ENCODE results near the gene CPTP. TPM values are rescaled to one million over a fixed set of nuclear protein-coding genes. Genes with fewer than 3 reads are reported as not detected.

CPTP gene
- total and polyA plus RNA-seq, 10 of the 15 experiments (the other 5 are each of a cell fraction or from before 2014, with no cell fraction given): 0.06 to 24.3 (median 10.0) TPM

DNA sequence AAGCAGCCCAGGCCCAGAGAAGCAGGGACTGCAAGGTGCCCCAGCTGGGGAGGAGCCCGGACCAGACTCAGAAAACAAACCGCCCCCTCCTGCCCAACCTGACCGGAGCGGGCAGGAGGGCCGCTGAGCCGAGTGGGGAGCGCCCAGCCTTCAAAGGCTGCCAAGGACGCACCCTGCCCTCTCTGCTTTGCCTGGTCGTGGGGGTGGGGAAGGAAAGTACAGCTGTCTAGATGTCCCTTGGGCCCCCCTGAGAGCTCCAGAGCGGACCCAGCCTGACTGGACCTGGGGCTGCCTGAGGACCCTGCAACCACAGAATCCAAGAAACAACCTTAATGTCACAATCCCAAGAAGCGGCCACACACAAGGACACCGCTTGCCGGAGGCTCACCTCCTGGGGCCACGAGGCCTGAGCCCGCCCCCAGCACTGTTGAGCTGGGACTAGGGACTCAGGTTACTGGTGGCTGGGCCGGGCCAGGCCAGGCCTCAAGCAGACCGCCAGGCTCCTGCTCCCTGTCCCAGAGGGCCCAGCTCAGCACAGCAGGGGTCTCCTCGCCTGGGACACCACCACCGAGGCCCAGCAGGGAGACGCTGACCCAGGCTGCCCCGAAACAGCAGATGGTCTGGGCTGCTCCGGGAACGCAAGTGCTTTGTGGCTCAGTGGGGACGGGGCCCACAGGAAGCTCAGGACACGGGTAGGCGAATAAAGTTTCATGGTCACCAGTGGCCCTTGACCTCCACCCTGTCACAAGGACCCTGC lies 23.2 kb downstream of the CPTP start (continued):
- TF ChIP-seq TCF3 (IDR thresholded peaks at IDR 0.05; ENCODE audit: borderline replicate concordance, insufficient read depth, low read depth, low read length): no peak
- no peak for TF ChIP-seq JUNB (IDR thresholded peaks at IDR 0.05)

DNA sequence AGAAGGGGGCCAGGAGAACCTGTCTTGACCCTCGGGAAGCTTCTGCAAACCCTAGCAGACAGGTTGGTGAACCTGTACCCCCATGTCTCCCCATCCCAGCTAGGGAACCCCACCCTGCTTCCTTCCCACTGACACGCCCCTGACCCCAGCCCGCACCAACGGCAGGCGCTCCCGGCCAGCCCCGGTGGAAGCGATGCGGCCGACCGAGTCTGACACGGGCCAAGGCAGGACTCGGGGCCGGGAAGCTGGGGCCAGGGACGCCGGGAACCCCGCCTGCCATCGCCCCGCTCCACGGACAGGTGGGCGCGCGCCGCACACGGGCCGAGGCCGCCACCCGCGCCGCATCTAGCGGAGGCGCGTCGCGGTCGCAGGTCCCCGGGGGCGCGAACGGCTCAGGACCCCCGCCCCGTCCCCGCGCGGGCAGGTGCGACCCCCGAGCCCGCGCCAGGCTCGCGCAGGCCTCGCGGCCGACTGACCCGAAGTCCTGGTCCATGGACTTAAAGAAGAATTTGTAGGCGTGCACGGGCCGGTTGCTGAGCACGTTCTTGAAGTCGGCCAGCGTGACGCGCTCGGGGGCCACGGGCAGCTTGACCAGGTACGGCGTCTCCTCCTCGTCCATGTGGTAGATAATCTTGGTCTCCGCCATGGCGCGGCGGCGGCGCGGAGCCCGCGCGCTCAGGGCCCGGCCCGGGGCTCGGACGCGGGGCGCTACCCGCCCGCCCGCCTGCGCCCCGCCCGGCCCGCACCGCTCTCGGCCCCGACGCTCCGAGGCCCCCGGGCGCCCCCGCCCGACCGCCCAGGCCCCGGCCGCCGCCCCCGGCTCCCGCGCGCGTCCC lies 24.0 kb downstream of the CPTP start:
- POLR2A ChIA-PET: interaction anchor here (0.7 kb wide), 1 partner anchor 27 kb away, joined by 5 read pairs; the partner anchor contains the start of gene AURKAIP1
- Histone ChIP-seq H3K4me2 (ENCODE audit: control insufficient read depth, insufficient read depth) (peak overlapping the region; percentile 83), H3K36me3 (ENCODE audit: control insufficient read depth in 2 of 2, insufficient read depth in 2 of 2, low read length in 1 of 2) (no peaks in the 10 kb centered on the region), H4K20me1 (ENCODE audit: control insufficient read depth, insufficient read depth) (no peaks in the 10 kb centered on the region), H3K79me2 (ENCODE audit: control insufficient read depth, insufficient read depth, low read length) (peaks cover 2% of the 10 kb centered on the region), H3K9ac (ENCODE audit: control insufficient read depth, insufficient read depth, low read length) (peak overlapping the region; percentile 38), H3K27ac (ENCODE audit: control insufficient read depth, insufficient read depth) (no peak overlapping the region), H3K9me3 (replicated peaks; ENCODE audit: control insufficient read depth, insufficient read depth, low read length) (no peaks in the 10 kb centered on the region), H3K4me1 (ENCODE audit: control insufficient read depth, insufficient read depth, low read length) (peaks cover 6% of the 10 kb centered on the region; the same call in 1 of the 2 replicates), H3K27me3 (replicated peaks in 1 of 2; ENCODE audit: control insufficient read depth in 2 of 2, insufficient read depth in 2 of 2, low read length in 1 of 2) (peaks cover 0 to 2% of the 10 kb centered on the region in 2 experiments; a peak in 1 of 4 replicates), H3K4me3 (peak overlapping the region; percentile 83), H2AFZ (ENCODE audit: control insufficient read depth, low read depth, low read length) (peak overlapping the region; percentile 13; the same call in 1 of the 2 replicates)
- ATAC-seq: no peak; the same call in 2 of the 3 replicates
- no peak for DNase-seq (ENCODE audit: low read depth, low spot score)
- SMC1A ChIA-PET (ENCODE audit: uncharacterized antibody, unreplicated experiment): interaction anchor here (0.9 kb wide), 1 partner anchor 23 kb away, joined by 3 read pairs; no protein-coding TSS in a partner anchor
- peak; percentile 34; the same call in 1 of the 2 replicates for TF ChIP-seq IKZF1 (conservative IDR thresholded peaks at IDR 0.05)
- peak in 1 of 2 experiments; percentile 51; a peak in 1 of 4 replicates for TF ChIP-seq BHLHE40 (IDR thresholded peaks at IDR 0.05; ENCODE audit: borderline replicate concordance in 1 of 2, low read depth in 2 of 2, low read length in 1 of 2)
- no peak for TF ChIP-seq NBN (IDR thresholded peaks at IDR 0.05)
- TF ChIP-seq, protein P1, sequence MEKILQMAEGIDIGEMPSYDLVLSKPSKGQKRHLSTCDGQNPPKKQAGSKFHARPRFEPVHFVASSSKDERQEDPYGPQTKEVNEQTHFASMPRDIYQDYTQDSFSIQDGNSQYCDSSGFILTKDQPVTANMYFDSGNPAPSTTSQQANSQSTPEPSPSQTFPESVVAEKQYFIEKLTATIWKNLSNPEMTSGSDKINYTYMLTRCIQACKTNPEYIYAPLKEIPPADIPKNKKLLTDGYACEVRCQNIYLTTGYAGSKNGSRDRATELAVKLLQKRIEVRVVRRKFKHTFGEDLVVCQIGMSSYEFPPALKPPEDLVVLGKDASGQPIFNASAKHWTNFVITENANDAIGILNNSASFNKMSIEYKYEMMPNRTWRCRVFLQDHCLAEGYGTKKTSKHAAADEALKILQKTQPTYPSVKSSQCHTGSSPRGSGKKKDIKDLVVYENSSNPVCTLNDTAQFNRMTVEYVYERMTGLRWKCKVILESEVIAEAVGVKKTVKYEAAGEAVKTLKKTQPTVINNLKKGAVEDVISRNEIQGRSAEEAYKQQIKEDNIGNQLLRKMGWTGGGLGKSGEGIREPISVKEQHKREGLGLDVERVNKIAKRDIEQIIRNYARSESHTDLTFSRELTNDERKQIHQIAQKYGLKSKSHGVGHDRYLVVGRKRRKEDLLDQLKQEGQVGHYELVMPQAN (conservative IDR thresholded peaks at IDR 0.05): peak; percentile 47; the same call in 1 of the 2 replicates
- peak; percentile 80 for TF ChIP-seq PAX5 (IDR thresholded peaks at IDR 0.05; ENCODE audit: borderline replicate concordance, low read depth, low read length)
- TF ChIP-seq ATF7 (IDR thresholded peaks at IDR 0.05; ENCODE audit: low read depth): no peak
- 0 out of 2 replicates have a peak, but pooled peaks have one; percentile 11 for TF ChIP-seq SMARCA5 (IDR thresholded peaks at IDR 0.05)
- 0 out of 2 replicates have a peak, but pooled peaks have one; percentile 55 for TF ChIP-seq BACH1 (IDR thresholded peaks at IDR 0.05; ENCODE audit: borderline replicate concordance)
- TF ChIP-seq DPF2 (IDR thresholded peaks at IDR 0.05): peak; percentile 51
- TF ChIP-seq RB1 (IDR thresholded peaks at IDR 0.05; ENCODE audit: borderline replicate concordance): peak; percentile 30; the same call in 1 of the 2 replicates
- no peak for TF ChIP-seq CHD1 (IDR thresholded peaks at IDR 0.05; ENCODE audit: low read depth, low read length)
- TF ChIP-seq LARP7 (IDR thresholded peaks at IDR 0.05): peak; percentile 59
- peak; percentile 56 for TF ChIP-seq GATAD2B (conservative IDR thresholded peaks at IDR 0.05; ENCODE audit: low read depth)
- 1% methylated on average over 52 of the region's 109 CpGs for WGBS (ENCODE audit: insufficient coverage, insufficient replicate concordance, low lambda C conversion rate, missing lambda C conversion rate)
- no TSS peak for BruUV-seq (replicated peaks)
- intact Hi-C loops (cut with micrococcal nuclease; ENCODE audit: unreplicated experiment) (loop anchor here (2.0 kb wide), 1 partner anchor 50 kb away; the partner anchor contains the start of gene CCNL2), in situ Hi-C loops (cut with MboI) (no loop called here)
- CTCF ChIA-PET: interaction anchor here (0.6 to 2.1 kb wide), 7 partner anchors 21 to 157 kb away, joined by 3 to 12 read pairs (median 4); no protein-coding TSS in a partner anchor
- RAD21 ChIA-PET (ENCODE audit: unreplicated experiment): interaction anchor here (1.1 to 1.5 kb wide), 3 partner anchors 24 to 43 kb away, joined by 3 to 4 read pairs (median 3); partner anchors contain the start of gene AURKAIP1
- no peak for FAIRE-seq

Measured in GM12878 (cell line).